ENCODE results near the gene CRY2. TPM values are rescaled to one million over a fixed set of nuclear protein-coding genes. Genes with fewer than 3 reads are reported as not detected.
A peak's percentile ranks its signal among the peaks of the same experiment; 100 is the strongest.

The CRY2 gene
- total and polyA plus RNA-seq, 2 of the 13 experiments (the other 11 are each of a cell fraction or from before 2014, with no cell fraction given) = 10.1 to 12.2 TPM

DNA sequence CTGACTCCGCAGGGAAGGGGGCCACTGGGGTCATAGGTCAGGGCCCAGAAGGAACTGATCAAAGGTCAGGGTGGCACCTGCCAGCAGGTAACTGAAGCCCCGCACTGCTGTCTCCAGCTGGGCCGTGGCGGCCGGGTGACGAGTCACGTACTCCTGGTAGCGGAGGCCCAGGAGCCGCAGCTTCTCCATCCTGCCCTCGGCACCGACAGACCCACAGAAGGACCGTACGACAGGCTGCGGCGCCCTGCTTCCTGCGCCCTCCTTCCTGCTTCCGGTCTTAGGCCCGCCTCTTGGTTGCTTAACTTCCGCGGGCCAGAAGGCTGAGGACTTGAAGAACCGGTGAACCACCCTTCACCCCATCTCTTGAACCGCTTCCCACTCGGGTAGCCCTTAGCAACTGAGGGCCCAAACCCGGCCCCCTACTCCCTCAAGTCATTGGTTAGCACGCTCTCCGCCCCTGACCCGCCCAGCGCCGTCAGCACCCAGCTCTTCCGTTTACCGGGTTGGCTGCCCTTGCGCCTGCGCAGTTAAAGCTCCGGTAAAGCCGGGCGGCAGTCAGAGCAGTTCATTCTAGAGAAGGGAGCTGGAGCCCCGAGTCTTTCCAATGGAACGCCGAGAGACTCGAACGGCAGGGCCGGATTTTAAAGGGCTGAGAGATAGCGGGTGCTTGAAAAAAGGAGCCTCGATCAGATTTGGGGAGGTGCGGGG, 70.5 kb downstream of the CRY2 start, which contains the start of gene PEX16 (continued):
- TF ChIP-seq PITX1 (CRISPR knock-in tag; IDR thresholded peaks at IDR 0.05) (peak; percentile 19; the same call in 1 of the 2 replicates), GABPB1 (CRISPR knock-in tag; IDR thresholded peaks at IDR 0.05) (peak; percentile 98), ZNF577 (CRISPR knock-in tag; IDR thresholded peaks at IDR 0.05; ENCODE audit: borderline replicate concordance, low read depth) (no peak), ZNF567 (CRISPR knock-in tag; IDR thresholded peaks at IDR 0.05; ENCODE audit: borderline replicate concordance) (no peak), TRIM24 (CRISPR knock-in tag; IDR thresholded peaks at IDR 0.05) (no peak), ATAD3A (CRISPR knock-in tag; IDR thresholded peaks at IDR 0.05) (no peak), KDM2A (CRISPR knock-in tag; IDR thresholded peaks at IDR 0.05; ENCODE audit: borderline replicate concordance, low read depth) (peak; percentile 41; the same call in 1 of the 2 replicates), ATRX (CRISPR knock-in tag; IDR thresholded peaks at IDR 0.05; ENCODE audit: borderline replicate concordance) (no peak), ZNF251 (CRISPR knock-in tag; IDR thresholded peaks at IDR 0.05) (no peak), ZSCAN12 (CRISPR knock-in tag; IDR thresholded peaks at IDR 0.05) (no peak), MIER2 (CRISPR knock-in tag; IDR thresholded peaks at IDR 0.05) (0 out of 2 replicates have a peak, but pooled peaks have one; percentile 41)
- TF ChIP-seq, protein P1, sequence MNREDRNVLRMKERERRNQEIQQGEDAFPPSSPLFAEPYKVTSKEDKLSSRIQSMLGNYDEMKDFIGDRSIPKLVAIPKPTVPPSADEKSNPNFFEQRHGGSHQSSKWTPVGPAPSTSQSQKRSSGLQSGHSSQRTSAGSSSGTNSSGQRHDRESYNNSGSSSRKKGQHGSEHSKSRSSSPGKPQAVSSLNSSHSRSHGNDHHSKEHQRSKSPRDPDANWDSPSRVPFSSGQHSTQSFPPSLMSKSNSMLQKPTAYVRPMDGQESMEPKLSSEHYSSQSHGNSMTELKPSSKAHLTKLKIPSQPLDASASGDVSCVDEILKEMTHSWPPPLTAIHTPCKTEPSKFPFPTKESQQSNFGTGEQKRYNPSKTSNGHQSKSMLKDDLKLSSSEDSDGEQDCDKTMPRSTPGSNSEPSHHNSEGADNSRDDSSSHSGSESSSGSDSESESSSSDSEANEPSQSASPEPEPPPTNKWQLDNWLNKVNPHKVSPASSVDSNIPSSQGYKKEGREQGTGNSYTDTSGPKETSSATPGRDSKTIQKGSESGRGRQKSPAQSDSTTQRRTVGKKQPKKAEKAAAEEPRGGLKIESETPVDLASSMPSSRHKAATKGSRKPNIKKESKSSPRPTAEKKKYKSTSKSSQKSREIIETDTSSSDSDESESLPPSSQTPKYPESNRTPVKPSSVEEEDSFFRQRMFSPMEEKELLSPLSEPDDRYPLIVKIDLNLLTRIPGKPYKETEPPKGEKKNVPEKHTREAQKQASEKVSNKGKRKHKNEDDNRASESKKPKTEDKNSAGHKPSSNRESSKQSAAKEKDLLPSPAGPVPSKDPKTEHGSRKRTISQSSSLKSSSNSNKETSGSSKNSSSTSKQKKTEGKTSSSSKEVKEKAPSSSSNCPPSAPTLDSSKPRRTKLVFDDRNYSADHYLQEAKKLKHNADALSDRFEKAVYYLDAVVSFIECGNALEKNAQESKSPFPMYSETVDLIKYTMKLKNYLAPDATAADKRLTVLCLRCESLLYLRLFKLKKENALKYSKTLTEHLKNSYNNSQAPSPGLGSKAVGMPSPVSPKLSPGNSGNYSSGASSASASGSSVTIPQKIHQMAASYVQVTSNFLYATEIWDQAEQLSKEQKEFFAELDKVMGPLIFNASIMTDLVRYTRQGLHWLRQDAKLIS (CRISPR knock-in tag; IDR thresholded peaks at IDR 0.05) = no peak
- TF ChIP-seq, protein P2, sequence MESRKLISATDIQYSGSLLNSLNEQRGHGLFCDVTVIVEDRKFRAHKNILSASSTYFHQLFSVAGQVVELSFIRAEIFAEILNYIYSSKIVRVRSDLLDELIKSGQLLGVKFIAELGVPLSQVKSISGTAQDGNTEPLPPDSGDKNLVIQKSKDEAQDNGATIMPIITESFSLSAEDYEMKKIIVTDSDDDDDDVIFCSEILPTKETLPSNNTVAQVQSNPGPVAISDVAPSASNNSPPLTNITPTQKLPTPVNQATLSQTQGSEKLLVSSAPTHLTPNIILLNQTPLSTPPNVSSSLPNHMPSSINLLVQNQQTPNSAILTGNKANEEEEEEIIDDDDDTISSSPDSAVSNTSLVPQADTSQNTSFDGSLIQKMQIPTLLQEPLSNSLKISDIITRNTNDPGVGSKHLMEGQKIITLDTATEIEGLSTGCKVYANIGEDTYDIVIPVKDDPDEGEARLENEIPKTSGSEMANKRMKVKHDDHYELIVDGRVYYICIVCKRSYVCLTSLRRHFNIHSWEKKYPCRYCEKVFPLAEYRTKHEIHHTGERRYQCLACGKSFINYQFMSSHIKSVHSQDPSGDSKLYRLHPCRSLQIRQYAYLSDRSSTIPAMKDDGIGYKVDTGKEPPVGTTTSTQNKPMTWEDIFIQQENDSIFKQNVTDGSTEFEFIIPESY (CRISPR knock-in tag; IDR thresholded peaks at IDR 0.05) = 0 out of 2 replicates have a peak, but pooled peaks have one; percentile 13
- TF ChIP-seq, protein P3, sequence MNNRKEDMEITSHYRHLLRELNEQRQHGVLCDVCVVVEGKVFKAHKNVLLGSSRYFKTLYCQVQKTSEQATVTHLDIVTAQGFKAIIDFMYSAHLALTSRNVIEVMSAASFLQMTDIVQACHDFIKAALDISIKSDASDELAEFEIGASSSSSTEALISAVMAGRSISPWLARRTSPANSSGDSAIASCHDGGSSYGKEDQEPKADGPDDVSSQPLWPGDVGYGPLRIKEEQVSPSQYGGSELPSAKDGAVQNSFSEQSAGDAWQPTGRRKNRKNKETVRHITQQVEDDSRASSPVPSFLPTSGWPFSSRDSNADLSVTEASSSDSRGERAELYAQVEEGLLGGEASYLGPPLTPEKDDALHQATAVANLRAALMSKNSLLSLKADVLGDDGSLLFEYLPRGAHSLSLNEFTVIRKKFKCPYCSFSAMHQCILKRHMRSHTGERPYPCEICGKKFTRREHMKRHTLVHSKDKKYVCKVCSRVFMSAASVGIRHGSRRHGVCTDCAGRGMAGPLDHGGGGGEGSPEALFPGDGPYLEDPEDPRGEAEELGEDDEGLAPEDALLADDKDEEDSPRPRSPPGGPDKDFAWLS (CRISPR knock-in tag; IDR thresholded peaks at IDR 0.05; ENCODE audit: borderline replicate concordance) = peak; percentile 67; the same call in 1 of the 2 replicates
- TF ChIP-seq, protein P4, sequence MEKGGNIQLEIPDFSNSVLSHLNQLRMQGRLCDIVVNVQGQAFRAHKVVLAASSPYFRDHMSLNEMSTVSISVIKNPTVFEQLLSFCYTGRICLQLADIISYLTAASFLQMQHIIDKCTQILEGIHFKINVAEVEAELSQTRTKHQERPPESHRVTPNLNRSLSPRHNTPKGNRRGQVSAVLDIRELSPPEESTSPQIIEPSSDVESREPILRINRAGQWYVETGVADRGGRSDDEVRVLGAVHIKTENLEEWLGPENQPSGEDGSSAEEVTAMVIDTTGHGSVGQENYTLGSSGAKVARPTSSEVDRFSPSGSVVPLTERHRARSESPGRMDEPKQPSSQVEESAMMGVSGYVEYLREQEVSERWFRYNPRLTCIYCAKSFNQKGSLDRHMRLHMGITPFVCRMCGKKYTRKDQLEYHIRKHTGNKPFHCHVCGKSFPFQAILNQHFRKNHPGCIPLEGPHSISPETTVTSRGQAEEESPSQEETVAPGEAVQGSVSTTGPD (CRISPR knock-in tag; IDR thresholded peaks at IDR 0.05) = no peak
- TF ChIP-seq, protein P5, sequence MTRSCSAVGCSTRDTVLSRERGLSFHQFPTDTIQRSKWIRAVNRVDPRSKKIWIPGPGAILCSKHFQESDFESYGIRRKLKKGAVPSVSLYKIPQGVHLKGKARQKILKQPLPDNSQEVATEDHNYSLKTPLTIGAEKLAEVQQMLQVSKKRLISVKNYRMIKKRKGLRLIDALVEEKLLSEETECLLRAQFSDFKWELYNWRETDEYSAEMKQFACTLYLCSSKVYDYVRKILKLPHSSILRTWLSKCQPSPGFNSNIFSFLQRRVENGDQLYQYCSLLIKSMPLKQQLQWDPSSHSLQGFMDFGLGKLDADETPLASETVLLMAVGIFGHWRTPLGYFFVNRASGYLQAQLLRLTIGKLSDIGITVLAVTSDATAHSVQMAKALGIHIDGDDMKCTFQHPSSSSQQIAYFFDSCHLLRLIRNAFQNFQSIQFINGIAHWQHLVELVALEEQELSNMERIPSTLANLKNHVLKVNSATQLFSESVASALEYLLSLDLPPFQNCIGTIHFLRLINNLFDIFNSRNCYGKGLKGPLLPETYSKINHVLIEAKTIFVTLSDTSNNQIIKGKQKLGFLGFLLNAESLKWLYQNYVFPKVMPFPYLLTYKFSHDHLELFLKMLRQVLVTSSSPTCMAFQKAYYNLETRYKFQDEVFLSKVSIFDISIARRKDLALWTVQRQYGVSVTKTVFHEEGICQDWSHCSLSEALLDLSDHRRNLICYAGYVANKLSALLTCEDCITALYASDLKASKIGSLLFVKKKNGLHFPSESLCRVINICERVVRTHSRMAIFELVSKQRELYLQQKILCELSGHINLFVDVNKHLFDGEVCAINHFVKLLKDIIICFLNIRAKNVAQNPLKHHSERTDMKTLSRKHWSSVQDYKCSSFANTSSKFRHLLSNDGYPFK (CRISPR knock-in tag; IDR thresholded peaks at IDR 0.05; ENCODE audit: borderline replicate concordance) = peak; percentile 37; the same call in 1 of the 2 replicates

Data from HepG2 (cell line).